Epidermal melanocyte (primary cell): ENCODE measurements around the gene PHF13.
A peak's percentile ranks its signal among the peaks of the same experiment; 100 is the strongest.

Experiments used
- DNase-seq: peaks from one replicate; pipeline ENCODE4 v3.0.0; 2011; ENCODE audit warnings: low spot score; ENCODE audit not compliant: insufficient read length

The PHF13 gene

DNA sequence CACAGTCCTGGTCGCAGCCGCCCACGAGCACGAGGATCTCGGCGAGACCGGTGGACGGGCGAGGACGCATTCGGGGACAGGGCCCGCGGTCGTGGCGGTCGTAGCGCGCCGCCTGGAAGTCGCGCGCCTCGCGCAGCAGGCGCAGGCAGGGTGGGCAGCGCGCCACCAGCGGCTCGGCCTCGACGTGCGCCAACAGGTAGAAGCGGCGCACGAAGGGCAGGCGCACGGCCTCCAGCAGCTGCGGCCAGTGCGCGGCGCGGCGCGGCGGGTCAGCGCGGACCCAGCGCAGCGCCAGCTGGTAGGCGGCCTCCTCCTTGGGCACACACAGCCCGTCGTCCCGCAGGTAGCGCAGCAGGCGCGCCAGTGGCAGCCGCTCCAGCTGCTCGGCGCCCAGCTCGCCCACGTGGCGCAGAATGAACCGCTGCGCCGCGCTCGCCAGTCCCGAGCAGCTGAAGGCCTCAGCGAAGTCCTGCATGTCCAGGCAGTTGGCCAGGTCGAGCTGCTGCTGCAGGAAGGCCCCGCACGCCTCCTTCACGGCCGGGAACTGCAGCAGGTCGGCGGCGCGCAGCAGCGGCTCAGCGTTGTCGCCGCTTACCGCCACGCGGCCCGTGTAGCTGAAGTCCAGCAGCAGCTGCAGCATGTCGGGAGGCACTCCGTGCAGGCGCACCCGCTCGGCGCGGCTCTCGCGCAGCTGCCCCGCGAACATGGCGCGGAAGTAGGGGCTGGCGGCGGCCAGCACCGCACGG is 11.4 kb upstream of the PHF13 start:
- no peak for DNase-seq

DNA sequence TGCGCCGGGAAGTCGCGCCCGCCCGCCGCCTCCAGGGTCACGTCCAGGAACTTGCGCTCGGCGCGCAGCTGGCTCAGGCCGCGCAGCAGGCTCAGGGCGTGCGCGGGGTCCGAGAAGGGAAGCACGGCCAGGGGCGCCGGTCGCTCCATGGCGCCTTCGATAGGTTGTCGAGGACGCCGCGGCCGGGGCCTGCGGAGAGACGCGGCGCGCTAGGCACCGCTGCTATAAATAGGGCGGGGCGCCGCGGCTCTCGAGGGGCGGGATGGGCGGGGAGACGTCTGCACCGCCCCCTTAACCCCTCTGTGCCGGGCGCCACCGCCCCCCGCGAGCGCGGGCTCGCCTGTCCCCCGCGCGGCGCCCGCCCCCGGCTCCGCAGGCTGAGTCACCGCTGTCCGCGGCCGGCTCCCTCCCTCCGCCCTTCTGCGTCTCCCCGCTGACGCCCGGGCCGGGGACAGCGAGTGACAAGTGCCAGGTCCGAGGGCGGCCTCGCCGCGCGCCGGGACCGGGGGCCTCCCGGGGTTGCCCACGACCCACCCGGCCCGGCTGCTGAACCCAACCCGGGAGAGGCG is 10.8 kb upstream of the PHF13 start, which contains the start of gene KLHL21:
KLHL21 (minus strand) TSS at position 201 of the 569 bp plus-strand sequence; CDS start at position 149, 52 bp downstream.
- DNase-seq = peak; percentile 87

DNA sequence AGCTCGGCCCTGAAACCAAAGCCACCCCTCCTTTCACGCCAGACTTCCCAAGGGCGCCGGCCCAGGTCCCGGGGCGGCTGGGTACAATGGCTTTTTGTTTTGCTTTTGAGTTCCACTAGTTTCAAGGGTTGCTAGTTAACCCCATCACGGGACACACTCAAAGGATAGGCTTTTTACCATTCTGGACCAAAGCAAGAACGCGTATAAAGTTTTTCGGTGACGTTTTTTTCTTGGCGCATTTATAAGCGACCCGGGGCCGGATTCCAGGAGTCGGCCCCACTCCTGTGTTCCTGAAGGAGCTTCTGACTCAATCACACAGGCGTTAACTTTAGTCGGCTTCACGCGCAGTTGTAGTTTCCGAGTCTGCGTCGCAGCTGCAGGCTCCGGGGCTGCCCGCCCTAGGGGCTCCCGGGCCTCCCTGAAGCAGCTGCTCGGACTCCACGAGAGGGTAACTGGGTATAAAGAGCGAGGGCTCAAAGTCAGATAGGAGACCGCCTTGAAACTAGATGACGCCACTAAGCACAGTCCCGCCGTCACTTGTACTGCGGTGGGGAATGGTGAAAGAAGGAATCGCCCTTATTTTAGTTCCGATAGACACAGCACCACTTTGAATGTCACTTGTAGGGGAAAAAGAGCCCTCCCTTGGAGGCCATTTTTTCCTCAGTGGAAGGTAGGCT is 10.2 kb upstream of the PHF13 start:
- peak; percentile 87 for DNase-seq

DNA sequence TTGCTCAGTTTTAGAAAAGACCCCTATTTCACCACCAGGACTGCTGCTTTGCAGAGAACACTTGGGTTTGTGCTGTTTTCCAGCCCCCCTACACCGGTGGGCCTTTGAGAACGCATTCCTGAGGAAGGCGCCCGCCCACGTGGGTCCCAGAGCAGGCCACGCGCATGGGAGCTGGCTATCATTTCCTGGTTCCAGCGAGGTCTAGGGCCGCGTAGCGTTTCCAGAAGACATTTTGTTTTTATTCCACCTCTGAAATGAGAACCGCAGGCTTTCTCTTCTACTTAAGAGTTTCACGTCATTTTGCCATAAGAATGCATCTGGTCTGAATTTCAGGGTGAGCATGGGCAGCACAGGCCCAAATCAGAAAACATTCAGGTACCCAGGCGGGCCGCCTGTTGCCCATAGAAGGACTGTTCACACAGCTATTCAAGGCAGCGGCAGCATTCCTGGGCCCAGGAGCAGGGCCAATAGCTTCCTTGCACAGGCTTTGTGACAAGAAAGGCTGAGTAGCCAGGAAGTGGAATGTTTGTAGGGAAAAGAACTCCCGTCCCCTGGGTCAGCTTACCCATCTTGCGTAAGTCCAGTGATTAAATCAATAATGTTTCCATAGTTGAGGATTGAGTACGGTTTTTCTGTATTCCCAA is 9.5 kb upstream of the PHF13 start:
- no peak for DNase-seq

DNA sequence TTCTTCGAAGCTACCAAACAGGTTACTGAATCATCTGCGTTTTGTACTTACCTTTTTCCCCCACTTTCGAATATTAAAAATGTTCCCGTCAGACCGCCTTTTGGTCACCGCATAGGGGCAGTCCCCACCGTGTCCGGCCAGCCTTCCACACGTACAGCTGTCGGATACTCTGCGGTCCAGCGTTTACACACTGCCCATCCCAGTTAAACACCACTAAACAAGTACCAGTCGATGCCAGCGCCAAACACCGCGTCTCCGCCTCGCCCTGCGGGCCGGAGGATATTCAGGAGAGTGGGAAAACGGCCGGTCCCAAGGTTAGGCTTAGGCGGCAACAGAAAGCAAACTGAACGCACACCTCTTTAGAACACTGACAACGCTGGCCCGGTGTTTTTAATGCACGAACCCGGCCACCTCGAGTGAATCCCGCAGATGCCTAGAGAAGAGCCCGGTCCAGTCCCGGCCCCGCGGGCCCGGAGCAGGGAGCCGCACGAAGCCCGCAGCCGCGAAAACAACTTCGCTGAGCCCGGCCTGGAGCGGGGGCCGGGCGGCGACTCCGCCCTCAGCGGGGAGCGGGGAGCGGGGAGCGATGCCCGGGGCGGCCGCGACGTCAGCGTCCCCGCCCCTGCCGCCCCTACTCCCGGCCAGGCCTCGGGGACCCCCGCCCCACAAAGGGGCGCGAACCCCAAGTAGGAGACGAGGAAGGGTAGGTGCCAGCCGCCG is 730 bp upstream of the PHF13 start:
- peak; percentile 74 for DNase-seq

DNA sequence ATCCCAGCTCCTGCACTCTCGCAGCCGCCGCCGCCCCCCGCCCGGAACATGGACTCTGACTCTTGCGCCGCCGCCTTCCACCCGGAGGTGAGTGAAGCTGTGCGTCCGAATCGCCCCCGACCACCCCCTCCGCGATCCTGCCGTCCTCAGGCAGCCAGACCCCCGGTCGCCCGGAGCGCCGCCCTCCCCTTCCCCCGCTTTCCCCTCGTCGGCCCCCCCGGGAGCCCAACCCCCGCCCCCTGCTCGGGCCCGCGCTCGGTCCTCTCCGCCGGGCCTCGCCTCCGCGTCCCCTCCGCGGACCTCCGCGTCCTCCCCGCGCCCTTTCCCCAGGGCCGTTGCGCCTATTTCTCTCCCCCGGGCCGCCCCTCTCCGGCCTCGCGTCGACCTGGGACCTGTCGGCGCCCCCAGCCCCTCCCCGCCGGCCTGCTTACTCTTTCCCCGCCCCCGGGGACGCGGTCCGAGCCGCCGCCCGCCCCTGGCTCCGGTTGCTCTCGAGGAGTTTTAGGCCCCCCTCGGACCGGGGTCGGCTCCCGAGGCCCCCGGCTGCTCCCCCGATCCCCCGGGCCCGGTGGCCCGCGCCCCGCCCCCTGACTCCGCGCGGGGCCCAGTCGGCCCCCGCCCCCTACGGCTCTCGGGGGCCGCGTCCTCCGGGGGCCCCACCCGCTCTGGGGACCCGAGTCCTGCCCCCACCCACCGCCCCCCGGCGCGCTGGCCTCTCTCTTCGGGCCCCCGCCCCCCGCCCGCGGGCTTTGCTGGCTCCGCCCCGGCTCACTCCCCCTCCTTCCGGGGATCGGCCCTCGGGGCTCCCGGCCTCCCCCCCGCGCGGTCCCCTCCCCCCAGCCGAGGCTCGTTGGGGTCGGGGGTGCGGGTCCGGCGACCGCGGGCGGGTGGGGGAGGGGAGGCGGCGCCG is 743 bp downstream of the PHF13 start:
- peak; percentile 66 for DNase-seq

DNA sequence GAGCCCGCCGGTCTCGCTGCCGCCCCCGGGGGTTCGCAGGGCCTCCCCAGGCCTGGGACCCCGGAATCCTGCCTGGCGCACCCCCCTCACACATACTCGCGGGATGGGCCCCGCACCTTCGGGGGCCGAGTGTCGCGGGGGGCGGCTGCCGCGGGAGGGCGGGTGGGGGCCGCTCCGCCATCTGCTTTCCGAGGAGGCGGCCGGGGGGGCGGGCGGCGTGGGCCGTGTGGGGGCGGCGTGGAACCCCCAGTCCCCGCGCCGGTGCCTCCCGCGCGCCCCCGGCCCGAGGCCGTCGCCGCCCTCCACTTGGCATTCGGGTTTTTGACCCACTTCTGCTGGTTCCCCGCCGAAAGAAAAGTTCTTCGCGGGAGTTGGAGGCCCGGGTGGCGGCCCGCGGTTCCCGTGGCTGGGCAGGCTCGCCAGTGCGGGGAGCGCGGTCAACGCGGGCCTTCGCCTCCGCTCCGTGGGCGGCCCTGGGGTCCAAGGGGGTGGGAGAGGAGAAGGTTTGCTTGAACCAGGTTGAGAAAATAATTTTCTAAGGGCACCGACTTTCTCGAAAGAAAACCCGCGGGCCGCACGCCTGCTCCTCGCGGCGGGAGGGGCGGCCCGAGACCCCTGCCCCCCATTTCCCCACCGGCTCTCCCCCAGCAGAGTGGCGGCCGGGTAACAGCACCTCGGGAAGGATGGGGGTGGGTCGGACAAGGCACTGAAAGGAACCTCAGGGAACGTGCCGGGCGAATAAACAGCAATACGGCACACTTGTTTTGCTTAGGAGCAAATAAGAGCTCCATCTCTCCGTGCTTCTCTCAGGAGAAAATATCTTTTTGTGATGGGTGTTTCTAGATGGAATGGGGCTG is 1.6 kb downstream of the PHF13 start:
- no peak for DNase-seq

DNA sequence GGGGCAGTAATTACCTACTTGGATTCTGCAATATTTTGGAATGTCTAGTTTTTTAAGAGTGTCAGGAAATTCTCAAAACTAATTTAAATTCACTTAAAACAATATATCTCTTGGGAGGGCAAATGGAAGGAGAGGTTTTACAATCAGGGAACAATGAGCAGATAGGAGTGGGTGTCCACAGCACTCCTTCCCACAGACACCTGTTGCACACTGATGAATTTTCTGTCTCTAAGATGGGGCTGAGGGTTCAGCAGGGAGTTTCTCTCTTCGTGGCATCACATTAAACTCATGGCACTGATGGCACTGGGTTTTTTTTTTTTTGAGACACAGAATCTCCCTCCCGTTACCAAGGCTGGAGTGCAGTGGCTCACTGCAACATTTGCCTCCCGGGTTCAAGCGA is 5.5 kb downstream of the PHF13 start:
- no peak for DNase-seq

- DNase-seq = no peak
These were observed 8.2 kb downstream of the PHF13 start for GRCh38 chr1:6621429-6622391.

GRCh38 chr1:6622396-6623152 is 9.0 kb downstream of the PHF13 start:
- no peak for DNase-seq

DNA sequence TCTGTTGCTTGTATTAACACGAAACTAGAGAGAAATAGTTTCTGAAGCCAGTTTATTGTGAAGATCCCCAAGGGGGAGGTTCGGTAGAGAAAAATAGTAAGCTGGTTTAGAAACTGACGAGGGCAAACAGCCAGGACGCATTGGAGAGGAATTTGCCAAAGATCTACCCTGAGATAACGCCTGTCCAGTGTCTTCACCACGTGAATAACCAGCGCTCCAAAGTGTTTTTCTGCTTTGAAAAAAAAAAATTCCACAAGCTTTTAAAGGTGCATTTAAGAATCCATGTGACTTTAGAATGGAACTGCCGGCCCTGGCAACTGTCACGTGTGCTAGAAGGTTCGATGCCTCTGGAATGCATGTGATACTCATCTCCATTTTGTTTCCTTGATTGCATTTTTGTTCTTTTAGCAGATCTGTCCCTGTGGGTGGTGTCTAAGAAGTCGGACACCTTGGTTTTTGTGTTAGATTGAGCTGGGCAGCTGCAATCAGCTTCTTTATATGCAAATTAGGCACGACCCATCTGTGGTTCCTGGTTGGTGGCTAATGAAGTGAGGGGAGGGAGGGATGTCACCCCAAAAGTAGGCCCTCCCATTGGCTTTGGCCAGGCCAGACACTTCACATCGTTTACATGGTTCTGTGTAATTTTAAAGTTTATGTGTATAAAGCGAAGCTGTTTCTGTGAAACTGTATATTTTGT is 9.9 kb downstream of the PHF13 start:
- no peak for DNase-seq

GRCh38 chr1:6624710-6625583 is 11.4 kb downstream of the PHF13 start, which contains the start of gene THAP3:
TSS of gene THAP3 (plus strand) at chr1:6624868. CDS start at chr1:6625219, 351 bp downstream.
- DNase-seq = peak; percentile 93

GRCh38 chr1:6625584-6626149 is 12.1 kb downstream of the PHF13 start:
- DNase-seq = no peak

DNA sequence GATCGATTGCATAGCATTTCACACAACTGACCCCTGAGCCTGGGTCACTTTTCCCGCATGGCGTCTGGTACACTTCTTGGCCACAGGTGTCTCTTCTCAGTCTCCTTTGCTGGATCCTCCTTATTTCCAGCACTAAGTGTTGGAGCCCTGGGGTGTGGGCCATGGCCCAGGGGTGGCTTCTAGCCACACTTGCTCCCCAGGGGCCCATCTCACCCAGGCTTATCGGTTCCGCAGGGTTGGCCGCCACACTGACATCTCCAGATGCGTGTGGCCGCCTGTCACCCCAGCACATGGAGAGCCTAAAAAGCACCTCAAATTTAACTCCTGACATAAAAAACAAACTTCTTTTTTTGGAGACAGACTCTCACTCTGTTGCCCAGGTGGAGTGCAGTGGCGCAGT is 13.5 kb downstream of the PHF13 start:
- DNase-seq = no peak

GRCh38 chr1:6627841-6628545 is 14.5 kb downstream of the PHF13 start:
- DNase-seq = no peak
